Vagina (tissue), 2 donors: Measurements from ENCODE around the gene PDHX.

Experiments used
- POLR2A ChIP-seq, 2 donors: fragments of 450-650 bp; IDR thresholded peaks; one replicate each; pipeline ENCODE4 v1.6.1; 2017; ENCODE audit warnings: antibody characterized with exemption in 2 of 2, mild to moderate bottlenecking in 2 of 2, moderate library complexity in 2 of 2
- POLR2AphosphoS5 ChIP-seq, 2 donors: sonication (generic); formaldehyde crosslinking; IDR thresholded peaks; one replicate each; pipeline ENCODE4 v1.9.0; 2017; ENCODE audit warnings: antibody characterized with exemption in 2 of 2, mild to moderate bottlenecking in 2 of 2, low read depth in 1 of 2; ENCODE audit not compliant: insufficient read depth in 1 of 2
- TF ChIP-seq, protein P1 (sequence below), 3 experiments: fragments of 450-650 bp in 2 of 3; fragments of 200-600 bp in 1 of 3; sonication (generic) in 1 of 3; IDR thresholded peaks; one replicate each; pipeline ENCODE4 v1.5.1; 2017 to 2019; ENCODE audit warnings: antibody characterized with exemption in 3 of 3, mild to moderate bottlenecking in 2 of 3, moderate library complexity in 2 of 3

DNA sequence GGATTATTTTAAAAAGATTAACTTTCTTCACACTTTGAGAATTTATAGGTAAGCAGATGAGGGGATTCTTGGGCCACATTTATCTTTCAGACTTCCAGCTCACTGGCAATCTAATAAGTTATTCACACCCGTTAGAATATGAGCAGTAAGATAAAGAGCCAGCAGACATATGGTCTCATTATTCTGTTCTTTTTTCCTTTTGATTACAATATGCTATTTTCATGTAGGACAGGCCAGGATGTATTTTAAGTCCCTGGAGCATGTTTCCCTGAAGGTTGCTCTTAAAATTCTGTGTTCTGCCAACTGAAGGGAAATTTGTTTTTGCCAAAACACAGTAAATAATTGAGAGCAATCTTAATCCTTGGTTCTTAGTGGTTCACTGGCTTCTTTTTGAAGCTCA is 22.2 kb downstream of the PDHX start:
- TF ChIP-seq, protein P1, sequence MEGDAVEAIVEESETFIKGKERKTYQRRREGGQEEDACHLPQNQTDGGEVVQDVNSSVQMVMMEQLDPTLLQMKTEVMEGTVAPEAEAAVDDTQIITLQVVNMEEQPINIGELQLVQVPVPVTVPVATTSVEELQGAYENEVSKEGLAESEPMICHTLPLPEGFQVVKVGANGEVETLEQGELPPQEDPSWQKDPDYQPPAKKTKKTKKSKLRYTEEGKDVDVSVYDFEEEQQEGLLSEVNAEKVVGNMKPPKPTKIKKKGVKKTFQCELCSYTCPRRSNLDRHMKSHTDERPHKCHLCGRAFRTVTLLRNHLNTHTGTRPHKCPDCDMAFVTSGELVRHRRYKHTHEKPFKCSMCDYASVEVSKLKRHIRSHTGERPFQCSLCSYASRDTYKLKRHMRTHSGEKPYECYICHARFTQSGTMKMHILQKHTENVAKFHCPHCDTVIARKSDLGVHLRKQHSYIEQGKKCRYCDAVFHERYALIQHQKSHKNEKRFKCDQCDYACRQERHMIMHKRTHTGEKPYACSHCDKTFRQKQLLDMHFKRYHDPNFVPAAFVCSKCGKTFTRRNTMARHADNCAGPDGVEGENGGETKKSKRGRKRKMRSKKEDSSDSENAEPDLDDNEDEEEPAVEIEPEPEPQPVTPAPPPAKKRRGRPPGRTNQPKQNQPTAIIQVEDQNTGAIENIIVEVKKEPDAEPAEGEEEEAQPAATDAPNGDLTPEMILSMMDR (IDR thresholded peaks at IDR 0.05): no peak
- TF ChIP-seq POLR2AphosphoS5 (IDR thresholded peaks at IDR 0.05; ENCODE audit: insufficient read depth in 1 of 2, low read depth in 1 of 2): no peak
- no peak for TF ChIP-seq POLR2A (IDR thresholded peaks at IDR 0.05)
